HG03432 (cell line): ENCODE data around the gene TAC4.
A peak's percentile ranks its signal among the peaks of the same experiment; 100 is the strongest.

Source experiments
- ATAC-seq: cut with Tn5 transposase; IDR thresholded peaks from one replicate; pipeline ENCODE4 v1.9.1; 2021; ENCODE audit warnings: mild to moderate bottlenecking, moderate library complexity; ENCODE audit not compliant: unreplicated experiment

The TAC4 gene

GRCh38 chr17:49848019-49848473, at the start of gene TAC4:
TAC4 (minus strand) TSS chr17:49848069; CDS start chr17:49848017, 52 bp downstream.
- ATAC-seq: no peak

- ATAC-seq: no peak
Measured at GRCh38 chr17:49896860-49897259, 49.0 kb upstream of the TAC4 start.

GRCh38 chr17:49896222-49896621, 48.4 kb upstream of the TAC4 start:
- ATAC-seq: no peak

GRCh38 chr17:49895812-49896211, 47.9 kb upstream of the TAC4 start:
- no peak for ATAC-seq

- ATAC-seq: no peak
Measured at GRCh38 chr17:49894761-49895160, 46.9 kb upstream of the TAC4 start.

GRCh38 chr17:49891694-49892389, 44.0 kb upstream of the TAC4 start:
- no peak for ATAC-seq

- ATAC-seq: no peak
Measured at GRCh38 chr17:49891271-49891670, 43.4 kb upstream of the TAC4 start.

GRCh38 chr17:49890852-49891251, 43.0 kb upstream of the TAC4 start:
- ATAC-seq: no peak

GRCh38 chr17:49890077-49890821, 42.4 kb upstream of the TAC4 start:
- ATAC-seq: no peak

- no peak for ATAC-seq
Measured at GRCh38 chr17:49889500-49889899, 41.6 kb upstream of the TAC4 start.

- ATAC-seq: no peak
Measured at GRCh38 chr17:49887744-49888360, 40.0 kb upstream of the TAC4 start.

- no peak for ATAC-seq
Measured at GRCh38 chr17:49887086-49887743, 39.3 kb upstream of the TAC4 start.

- ATAC-seq: no peak
Measured at GRCh38 chr17:49886036-49886435, 38.2 kb upstream of the TAC4 start.

GRCh38 chr17:49882434-49882833, 34.6 kb upstream of the TAC4 start:
- ATAC-seq: no peak

GRCh38 chr17:49881054-49881402, 33.2 kb upstream of the TAC4 start:
- no peak for ATAC-seq

- ATAC-seq: peak; percentile 73
Measured at GRCh38 chr17:49880291-49881053, 32.6 kb upstream of the TAC4 start.

- no peak for ATAC-seq
Measured at GRCh38 chr17:49878931-49879904, 31.3 kb upstream of the TAC4 start.

- ATAC-seq: no peak
Measured at GRCh38 chr17:49875685-49876084, 27.8 kb upstream of the TAC4 start.

- ATAC-seq: no peak
Measured at GRCh38 chr17:49874911-49875310, 27.0 kb upstream of the TAC4 start.

- ATAC-seq: no peak
Measured at GRCh38 chr17:49873926-49874325, 26.1 kb upstream of the TAC4 start.
